Measurements from ENCODE around the gene C6orf132.
A peak's percentile ranks its signal among the peaks of the same experiment; 100 is the strongest.

C6orf132 gene

GRCh38 chr6:42118162-42119001 is 24.0 kb downstream of the C6orf132 start:
- peak in 1 of 2 donors; percentile 51 for DNase-seq (ENCODE audit: low read depth in 2 of 2)
- TF ChIP-seq CTCF (IDR thresholded peaks at IDR 0.05; ENCODE audit: low read depth, low read length): no peak
- H3K4me3 ChIP-seq (replicated peaks in 1 of 2; ENCODE audit: low read depth in 2 of 2, low read length in 2 of 2): no peak overlapping the region

GRCh38 chr6:42117843-42118161 is 24.6 kb downstream of the C6orf132 start:
- no peak for DNase-seq (ENCODE audit: low read depth in 2 of 2)
- H3K4me3 ChIP-seq (replicated peaks in 1 of 2; ENCODE audit: low read depth in 2 of 2, low read length in 2 of 2): no peak overlapping the region
- TF ChIP-seq CTCF (IDR thresholded peaks at IDR 0.05; ENCODE audit: low read depth, low read length): no peak

- TF ChIP-seq CTCF (IDR thresholded peaks at IDR 0.05; ENCODE audit: low read depth, low read length): no peak
- DNase-seq (ENCODE audit: low read depth in 2 of 2): no peak
- no peak overlapping the region for H3K4me3 ChIP-seq (replicated peaks in 1 of 2; ENCODE audit: low read depth in 2 of 2, low read length in 2 of 2)
These were observed 28.3 kb downstream of the C6orf132 start for GRCh38 chr6:42113936-42114636.

GRCh38 chr6:42112351-42112750 is 30.1 kb downstream of the C6orf132 start:
- no peak overlapping the region for H3K4me3 ChIP-seq (replicated peaks in 1 of 2; ENCODE audit: low read depth in 2 of 2, low read length in 2 of 2)
- TF ChIP-seq CTCF (IDR thresholded peaks at IDR 0.05; ENCODE audit: low read depth, low read length): no peak
- no peak for DNase-seq (ENCODE audit: low read depth in 2 of 2)

- no peak overlapping the region for H3K4me3 ChIP-seq (replicated peaks in 1 of 2; ENCODE audit: low read depth in 2 of 2, low read length in 2 of 2)
- TF ChIP-seq CTCF (IDR thresholded peaks at IDR 0.05; ENCODE audit: low read depth, low read length): no peak
- DNase-seq (ENCODE audit: low read depth in 2 of 2): no peak
These were observed 31.7 kb downstream of the C6orf132 start for GRCh38 chr6:42110683-42111082.

- no peak for DNase-seq (ENCODE audit: low read depth in 2 of 2)
- TF ChIP-seq CTCF (IDR thresholded peaks at IDR 0.05; ENCODE audit: low read depth, low read length): no peak
- no peak overlapping the region for H3K4me3 ChIP-seq (replicated peaks in 1 of 2; ENCODE audit: low read depth in 2 of 2, low read length in 2 of 2)
These were observed 34.3 kb downstream of the C6orf132 start for GRCh38 chr6:42108071-42108470.

All from cardiac fibroblast (primary cell).